ENCODE results near the gene BLM. TPM values are rescaled to one million over a fixed set of nuclear protein-coding genes. Genes with fewer than 3 reads are reported as not detected.

The BLM gene
- total RNA-seq, 1 experiment from 2014 or later = 24.6 TPM

DNA sequence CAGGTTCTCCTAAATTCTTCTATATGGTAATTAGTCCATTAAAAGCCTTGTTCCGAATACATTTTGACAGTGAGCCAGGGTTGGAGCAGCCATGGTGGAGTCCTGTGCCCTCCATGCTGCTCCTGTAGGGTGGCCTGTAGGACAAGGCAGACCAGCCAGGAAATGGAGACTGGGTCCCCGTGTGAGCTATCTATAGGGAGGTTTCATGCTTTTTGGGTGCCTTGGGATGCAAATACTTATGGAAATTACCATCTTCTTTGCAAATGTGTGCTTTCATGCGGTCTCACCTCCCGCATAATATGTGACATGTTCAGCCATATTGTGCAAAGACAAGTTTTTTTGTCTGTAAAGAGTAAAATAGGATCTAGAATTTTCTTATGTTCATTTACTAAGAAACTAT lies 93.2 kb downstream of the BLM start:
- ChIA-PET CTCF (interaction anchor here (0.7 kb wide), 1 partner anchor 883 kb away, joined by 3 read pairs; no protein-coding TSS in a partner anchor), POLR2A (no interaction called here), RAD21 (ENCODE audit: low non-redundant PET in 1 of 2, low total read pairs in 2 of 2, uncharacterized antibody in 2 of 2, unreplicated experiment in 2 of 2) (no interaction called here)
- Histone ChIP-seq H3K9me2 (ENCODE audit: insufficient read depth) (no peaks in the 10 kb centered on the region), H4K20me1 (ENCODE audit: insufficient read depth) (no peaks in the 10 kb centered on the region), H3K79me2 (ENCODE audit: insufficient read depth, low read length) (no peaks in the 10 kb centered on the region), H3K9me3 (ENCODE audit: control insufficient read depth in 1 of 2, insufficient read depth in 1 of 2, low read depth in 1 of 2, low read length in 2 of 2) (no peaks in the 10 kb centered on the region), H3K36me3 (ENCODE audit: control insufficient read depth in 1 of 2, insufficient read depth in 2 of 2, low read length in 2 of 2) (peaks cover 11 to 25% of the 10 kb centered on the region in 2 experiments; a peak in 2 of 4 replicates), H3K4me2 (ENCODE audit: low read length) (no peak overlapping the region), H2AFZ (ENCODE audit: low read depth, low read length, poor library complexity, severe bottlenecking) (no peak overlapping the region), H3K4me1 (ENCODE audit: control insufficient read depth in 1 of 2, insufficient read depth in 2 of 2, low read length in 2 of 2) (no peaks in the 10 kb centered on the region), H3K27ac (ENCODE audit: low read depth, low read length) (no peak overlapping the region), H3K9ac (ENCODE audit: low read length) (no peak overlapping the region), H3K27me3 (ENCODE audit: insufficient read depth, low read length) (no peaks in the 10 kb centered on the region), H3K4me3 (replicated peaks in 1 of 2; ENCODE audit: low read depth in 1 of 2, low read length in 2 of 2) (no peak overlapping the region)
- BruUV-seq (replicated peaks) = no TSS peak
- intact Hi-C loops (cut with micrococcal nuclease) = no loop called here
- TF ChIP-seq, protein P1, sequence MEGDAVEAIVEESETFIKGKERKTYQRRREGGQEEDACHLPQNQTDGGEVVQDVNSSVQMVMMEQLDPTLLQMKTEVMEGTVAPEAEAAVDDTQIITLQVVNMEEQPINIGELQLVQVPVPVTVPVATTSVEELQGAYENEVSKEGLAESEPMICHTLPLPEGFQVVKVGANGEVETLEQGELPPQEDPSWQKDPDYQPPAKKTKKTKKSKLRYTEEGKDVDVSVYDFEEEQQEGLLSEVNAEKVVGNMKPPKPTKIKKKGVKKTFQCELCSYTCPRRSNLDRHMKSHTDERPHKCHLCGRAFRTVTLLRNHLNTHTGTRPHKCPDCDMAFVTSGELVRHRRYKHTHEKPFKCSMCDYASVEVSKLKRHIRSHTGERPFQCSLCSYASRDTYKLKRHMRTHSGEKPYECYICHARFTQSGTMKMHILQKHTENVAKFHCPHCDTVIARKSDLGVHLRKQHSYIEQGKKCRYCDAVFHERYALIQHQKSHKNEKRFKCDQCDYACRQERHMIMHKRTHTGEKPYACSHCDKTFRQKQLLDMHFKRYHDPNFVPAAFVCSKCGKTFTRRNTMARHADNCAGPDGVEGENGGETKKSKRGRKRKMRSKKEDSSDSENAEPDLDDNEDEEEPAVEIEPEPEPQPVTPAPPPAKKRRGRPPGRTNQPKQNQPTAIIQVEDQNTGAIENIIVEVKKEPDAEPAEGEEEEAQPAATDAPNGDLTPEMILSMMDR (IDR thresholded peaks at IDR 0.05 in 2 of 3, conservative IDR thresholded peaks at IDR 0.05 in 1 of 3; ENCODE audit: borderline replicate concordance in 1 of 3, insufficient read depth in 1 of 3, low read depth in 2 of 3, low read length in 2 of 3) = no peak
- no peak for TF ChIP-seq POLR2A (IDR thresholded peaks at IDR 0.05; ENCODE audit: borderline replicate concordance, extremely low read depth, insufficient read depth, insufficient read length)
- TF ChIP-seq, protein P2, sequence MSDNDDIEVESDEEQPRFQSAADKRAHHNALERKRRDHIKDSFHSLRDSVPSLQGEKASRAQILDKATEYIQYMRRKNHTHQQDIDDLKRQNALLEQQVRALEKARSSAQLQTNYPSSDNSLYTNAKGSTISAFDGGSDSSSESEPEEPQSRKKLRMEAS (IDR thresholded peaks at IDR 0.05) = no peak
- DNase-seq (ENCODE audit: low read depth, low spot score) (no peak), ATAC-seq (no peak)

GRCh38 chr15:90812171-90812957 lies 95.2 kb downstream of the BLM start:
- no TSS peak for BruUV-seq (replicated peaks)
- H3K9me3 ChIP-seq (ENCODE audit: control insufficient read depth in 1 of 2, insufficient read depth in 1 of 2, low read depth in 1 of 2, low read length in 2 of 2) = no peaks in the 10 kb centered on the region
- H3K36me3 ChIP-seq (ENCODE audit: control insufficient read depth in 1 of 2, insufficient read depth in 2 of 2, low read length in 2 of 2) = peaks cover 11 to 25% of the 10 kb centered on the region in 2 experiments; a peak in 2 of 4 replicates
- RAD21 ChIA-PET (ENCODE audit: low non-redundant PET in 1 of 2, low total read pairs in 2 of 2, uncharacterized antibody in 2 of 2, unreplicated experiment in 2 of 2) = no interaction called here
- no peaks in the 10 kb centered on the region for H3K79me2 ChIP-seq (ENCODE audit: insufficient read depth, low read length)
- no peak overlapping the region for H3K4me3 ChIP-seq (replicated peaks in 1 of 2; ENCODE audit: low read depth in 1 of 2, low read length in 2 of 2)
- no peak for DNase-seq (ENCODE audit: low read depth, low spot score)
- CTCF ChIA-PET = no interaction called here
- no peak overlapping the region for H3K9ac ChIP-seq (ENCODE audit: low read length)
- intact Hi-C loops (cut with micrococcal nuclease) = no loop called here
- H3K27me3 ChIP-seq (ENCODE audit: insufficient read depth, low read length) = no peaks in the 10 kb centered on the region
- no peaks in the 10 kb centered on the region for H3K9me2 ChIP-seq (ENCODE audit: insufficient read depth)
- H2AFZ ChIP-seq (ENCODE audit: low read depth, low read length, poor library complexity, severe bottlenecking) = no peak overlapping the region
- H4K20me1 ChIP-seq (ENCODE audit: insufficient read depth) = no peaks in the 10 kb centered on the region
- POLR2A ChIA-PET = no interaction called here
- no peak overlapping the region for H3K27ac ChIP-seq (ENCODE audit: low read depth, low read length)
- no peak for ATAC-seq
- no peak overlapping the region for H3K4me2 ChIP-seq (ENCODE audit: low read length)
- no peaks in the 10 kb centered on the region for H3K4me1 ChIP-seq (ENCODE audit: control insufficient read depth in 1 of 2, insufficient read depth in 2 of 2, low read length in 2 of 2)
- TF ChIP-seq EZH2 (IDR thresholded peaks at IDR 0.05) = no peak
- TF ChIP-seq, protein P2 (IDR thresholded peaks at IDR 0.05) = no peak
- no peak for TF ChIP-seq EGR1 (IDR thresholded peaks at IDR 0.05; ENCODE audit: low read depth)
- TF ChIP-seq, protein P1 (IDR thresholded peaks at IDR 0.05 in 2 of 3, conservative IDR thresholded peaks at IDR 0.05 in 1 of 3; ENCODE audit: borderline replicate concordance in 1 of 3, insufficient read depth in 1 of 3, low read depth in 2 of 3, low read length in 2 of 3) = no peak
- TF ChIP-seq, protein P3, sequence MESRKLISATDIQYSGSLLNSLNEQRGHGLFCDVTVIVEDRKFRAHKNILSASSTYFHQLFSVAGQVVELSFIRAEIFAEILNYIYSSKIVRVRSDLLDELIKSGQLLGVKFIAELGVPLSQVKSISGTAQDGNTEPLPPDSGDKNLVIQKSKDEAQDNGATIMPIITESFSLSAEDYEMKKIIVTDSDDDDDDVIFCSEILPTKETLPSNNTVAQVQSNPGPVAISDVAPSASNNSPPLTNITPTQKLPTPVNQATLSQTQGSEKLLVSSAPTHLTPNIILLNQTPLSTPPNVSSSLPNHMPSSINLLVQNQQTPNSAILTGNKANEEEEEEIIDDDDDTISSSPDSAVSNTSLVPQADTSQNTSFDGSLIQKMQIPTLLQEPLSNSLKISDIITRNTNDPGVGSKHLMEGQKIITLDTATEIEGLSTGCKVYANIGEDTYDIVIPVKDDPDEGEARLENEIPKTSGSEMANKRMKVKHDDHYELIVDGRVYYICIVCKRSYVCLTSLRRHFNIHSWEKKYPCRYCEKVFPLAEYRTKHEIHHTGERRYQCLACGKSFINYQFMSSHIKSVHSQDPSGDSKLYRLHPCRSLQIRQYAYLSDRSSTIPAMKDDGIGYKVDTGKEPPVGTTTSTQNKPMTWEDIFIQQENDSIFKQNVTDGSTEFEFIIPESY (IDR thresholded peaks at IDR 0.05; ENCODE audit: extremely low read depth, insufficient replicate concordance, low read length) = no peak
- no peak for TF ChIP-seq SRF (IDR thresholded peaks at IDR 0.05; ENCODE audit: low read depth)
- TF ChIP-seq FOSL1 (IDR thresholded peaks at IDR 0.05; ENCODE audit: low read depth) = no peak
- no peak for TF ChIP-seq ELF1 (IDR thresholded peaks at IDR 0.05; ENCODE audit: borderline replicate concordance, low read depth)

All from HCT116 (cell line).